GM18858 (cell line): ENCODE data around the gene ADAT2.
"Not testable (repeated sequence)": the region's sequence is repeated elsewhere in the genome, so short reads cannot be mapped to it uniquely, and the experiment has no call there.

ENCODE experiments used
- ATAC-seq: cut with Tn5 transposase; IDR thresholded peaks from one replicate; pipeline ENCODE4 v1.9.1; 2021; ENCODE audit not compliant: unreplicated experiment

ADAT2 gene

DNA sequence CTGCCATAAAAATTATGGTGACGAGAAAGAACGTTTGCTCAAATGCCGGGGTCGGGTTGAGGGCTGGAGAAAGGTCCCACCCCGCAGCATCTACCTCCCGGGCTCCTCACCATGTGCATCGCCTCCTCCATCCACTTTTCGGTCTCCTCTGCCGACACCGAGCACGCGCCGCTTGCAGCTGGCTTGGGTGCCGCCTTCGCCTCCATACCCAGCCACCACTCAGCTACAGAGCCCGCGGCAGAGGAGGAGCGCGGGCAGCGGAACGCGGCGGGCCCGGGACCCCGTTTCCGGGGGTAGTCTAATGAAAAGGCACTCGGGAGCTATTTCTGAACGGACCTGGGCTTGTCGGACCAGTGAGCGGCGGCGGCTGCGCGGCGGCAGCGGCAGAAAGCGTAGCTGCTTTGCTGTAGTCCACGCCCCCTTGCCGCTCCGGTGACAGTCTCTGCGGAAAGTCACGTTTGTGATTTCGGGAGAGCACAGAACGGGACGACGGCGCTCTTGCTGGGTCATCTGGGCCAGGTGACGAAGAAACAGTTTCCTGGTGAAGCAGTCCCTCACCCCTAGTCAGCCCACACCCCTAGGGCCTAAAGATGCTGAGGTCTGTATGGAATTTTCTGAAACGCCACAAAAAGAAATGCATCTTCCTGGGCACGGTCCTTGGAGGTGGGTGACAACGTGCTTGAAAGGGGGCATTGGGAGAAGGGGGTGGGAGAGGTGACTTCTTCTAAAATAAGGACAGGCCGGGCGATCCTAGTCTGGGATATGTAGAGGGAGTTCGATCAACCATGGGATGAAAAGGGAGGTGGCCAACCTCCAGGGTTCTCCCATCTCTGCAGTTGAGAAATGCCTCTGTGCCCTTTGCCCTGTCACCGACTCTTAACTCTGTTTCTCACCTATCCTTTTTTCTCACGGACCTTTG is at the start of gene ADAT2, which contains the start of gene PEX3:
ADAT2 (minus strand) TSS at position 243 of the 919 bp plus-strand sequence; CDS start at position 206, 37 bp downstream.
PEX3 (plus strand) TSS at position 353 of the 919 bp plus-strand sequence; CDS start at position 591, 238 bp downstream.
- ATAC-seq, result peak; percentile 95

DNA sequence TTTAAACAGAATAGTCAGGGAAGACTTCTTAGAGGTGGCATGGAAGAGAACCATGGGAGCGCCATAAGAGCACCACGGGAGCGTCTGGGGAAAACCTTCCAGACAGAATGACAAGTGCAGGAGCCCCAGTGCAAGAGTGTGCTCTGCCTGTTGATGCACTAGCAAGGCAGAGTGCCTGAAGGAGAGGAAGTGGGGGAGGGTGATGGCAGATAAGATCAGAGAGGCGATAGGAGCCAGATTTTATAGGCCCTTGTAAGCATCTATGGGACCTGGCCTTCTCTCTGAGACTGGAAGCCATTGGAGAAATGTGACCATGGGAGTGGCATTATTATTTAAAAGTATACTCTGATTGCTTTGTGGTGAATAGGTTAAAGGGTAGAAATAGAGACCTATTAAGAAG is 47.9 kb upstream of the ADAT2 start:
- ATAC-seq, result no peak

DNA sequence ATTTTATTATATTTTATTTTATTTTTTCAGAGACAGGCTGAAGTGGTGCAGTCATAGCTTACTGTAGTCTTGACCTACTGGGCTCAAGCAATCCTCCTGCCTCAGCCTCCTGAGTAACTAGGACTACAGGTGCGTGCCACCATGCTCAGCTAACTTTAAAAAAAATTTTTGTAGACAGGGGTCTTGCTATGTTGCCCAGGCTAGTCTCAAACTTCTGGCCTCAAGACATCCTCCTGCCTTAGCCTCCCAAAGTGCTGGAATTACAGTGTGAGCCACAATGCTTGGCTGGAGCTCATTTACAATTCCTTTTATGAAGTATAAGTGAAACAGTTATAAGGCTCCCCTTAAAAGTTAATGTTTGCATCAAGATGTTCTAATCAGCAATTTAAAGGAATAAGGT is 46.5 kb upstream of the ADAT2 start:
- ATAC-seq, result no peak

DNA sequence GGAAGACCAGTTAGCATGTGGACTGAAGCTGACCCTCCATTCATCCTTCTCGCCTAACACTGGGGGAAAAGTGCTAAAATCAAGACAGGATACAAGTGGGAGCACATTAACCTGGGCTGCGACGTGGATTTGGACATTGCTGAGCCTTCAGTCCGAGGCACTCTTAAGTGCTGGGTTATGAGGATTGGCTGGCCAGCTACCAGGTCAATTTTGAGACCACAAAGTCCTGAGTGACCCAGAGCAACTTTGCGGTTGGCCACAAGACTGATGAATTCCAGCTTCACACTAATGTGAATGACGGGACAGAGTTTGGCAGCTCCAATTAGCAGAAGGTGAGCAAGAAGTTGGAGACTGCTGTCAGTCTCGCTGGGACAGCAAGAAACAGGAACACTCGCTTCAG is 40.3 kb upstream of the ADAT2 start:
- ATAC-seq, result no peak

DNA sequence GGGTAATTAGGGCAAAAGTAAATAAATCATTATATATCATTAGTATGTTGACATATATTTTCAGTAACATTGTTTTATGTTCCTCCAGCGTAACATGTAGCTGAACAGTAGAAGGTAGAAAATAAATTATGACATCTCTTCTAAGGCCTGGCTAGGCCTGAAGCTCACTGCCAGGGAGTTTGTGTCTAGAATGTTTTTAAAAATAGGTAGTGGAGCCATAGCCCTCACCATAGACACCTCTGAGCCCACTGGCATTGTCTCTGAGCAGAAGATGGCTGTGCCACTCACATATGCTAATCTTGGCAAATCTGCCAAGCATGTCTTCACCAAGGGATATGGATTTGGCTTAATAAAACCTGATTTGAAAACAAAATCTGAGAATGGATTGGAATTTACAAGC is 39.7 kb upstream of the ADAT2 start:
- no peak for ATAC-seq

DNA sequence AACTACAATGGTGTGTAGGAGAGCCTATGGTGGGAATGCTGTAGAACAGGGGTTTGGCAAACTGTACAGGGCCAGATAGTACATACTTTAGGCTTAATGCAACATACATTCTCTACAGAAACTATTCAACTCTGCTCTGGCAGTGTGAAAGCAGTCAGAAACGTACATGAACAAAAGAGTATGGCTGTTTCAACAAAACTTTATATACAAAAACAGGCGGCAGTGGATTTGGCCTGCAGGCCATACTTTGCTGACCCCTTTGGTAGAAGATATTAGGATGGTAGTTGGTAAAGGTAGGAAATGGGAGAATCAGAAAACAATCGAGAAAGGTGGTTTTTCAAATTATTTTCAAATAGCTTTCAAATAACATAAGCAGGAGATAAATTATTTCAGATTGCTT is 36.3 kb upstream of the ADAT2 start:
- ATAC-seq, result no peak

DNA sequence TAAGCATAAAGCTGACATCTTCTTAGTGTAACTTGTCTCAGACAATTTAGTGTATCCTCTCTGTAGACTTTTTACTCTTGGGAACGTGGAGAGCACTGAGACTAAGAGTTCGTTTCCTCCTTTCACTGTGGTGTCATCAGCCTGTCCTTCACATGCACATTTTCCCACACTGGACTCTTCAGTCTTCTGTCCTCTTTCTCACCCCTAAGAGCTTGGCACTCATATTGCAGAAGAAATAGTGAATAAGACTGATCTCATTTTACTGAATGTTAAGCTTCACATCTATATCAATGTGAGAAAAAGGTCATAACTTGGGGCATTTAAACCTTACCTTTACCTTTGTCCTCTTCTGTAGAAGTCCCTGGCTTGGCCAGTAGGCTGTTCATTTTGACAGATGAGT is 35.5 kb upstream of the ADAT2 start:
- no peak for ATAC-seq

DNA sequence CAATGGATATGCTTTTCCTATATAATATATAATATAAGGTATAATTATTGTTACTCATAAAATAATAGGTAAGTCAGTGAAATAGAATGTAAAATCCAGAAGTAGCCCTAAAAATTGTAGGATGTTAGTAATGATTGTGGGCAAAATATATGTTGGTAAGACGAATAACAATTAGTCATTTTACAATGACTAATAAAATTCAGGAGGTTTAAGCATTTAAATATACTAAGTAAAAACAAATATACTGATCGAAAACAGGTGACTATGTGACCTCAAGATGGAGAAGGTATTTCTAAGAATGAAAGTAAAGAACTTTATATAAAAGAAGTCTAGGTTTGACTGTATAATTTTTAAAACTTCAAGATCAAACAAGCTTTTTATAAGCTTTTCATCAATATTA is 32.1 kb upstream of the ADAT2 start:
- no peak for ATAC-seq

DNA sequence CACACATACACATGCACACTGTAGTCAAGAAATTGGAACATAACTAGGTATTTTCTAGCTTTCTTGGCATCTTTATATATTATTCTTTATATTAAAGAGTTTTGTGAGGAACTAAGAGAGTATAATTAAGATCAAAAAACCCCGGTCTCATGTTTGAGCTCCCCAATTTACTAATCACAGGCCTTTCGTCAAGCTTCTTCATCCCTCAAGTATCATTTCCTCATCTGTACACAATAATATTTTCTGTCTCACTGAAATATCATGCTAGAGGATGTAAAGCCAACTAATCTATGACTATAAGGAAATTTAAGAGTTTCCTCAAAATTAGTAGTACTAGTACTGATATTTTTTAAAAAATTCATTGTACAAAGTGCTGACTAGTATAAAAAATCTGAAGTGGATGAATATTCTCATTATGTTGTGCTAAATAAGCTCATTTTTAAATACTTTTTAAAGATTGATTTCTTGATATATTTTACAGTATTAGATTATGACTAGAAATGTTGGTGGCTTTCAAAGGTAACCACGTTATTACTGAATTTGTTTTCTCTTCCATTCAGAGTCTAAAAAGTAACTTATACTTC is 28.1 kb upstream of the ADAT2 start:
- peak; percentile 49 for ATAC-seq

DNA sequence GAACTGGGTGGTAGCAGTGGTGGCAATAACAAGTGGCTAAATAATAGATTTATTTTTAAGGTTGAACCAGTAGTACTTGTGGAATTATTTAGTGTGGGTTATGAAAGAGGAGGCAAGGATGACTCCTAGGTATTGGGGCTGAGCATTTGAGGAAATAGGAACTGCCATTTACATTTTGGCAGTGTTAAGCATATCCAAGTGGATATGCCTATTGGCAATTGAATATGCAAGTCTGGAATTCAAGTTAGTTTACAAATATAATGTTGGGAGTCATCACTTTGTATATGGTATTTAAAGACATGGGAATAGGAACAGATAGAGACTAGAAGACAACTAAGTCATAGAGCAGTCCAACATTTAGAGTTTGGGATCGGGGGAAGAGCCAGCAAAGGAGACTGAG is 26.1 kb upstream of the ADAT2 start:
- no peak for ATAC-seq

DNA sequence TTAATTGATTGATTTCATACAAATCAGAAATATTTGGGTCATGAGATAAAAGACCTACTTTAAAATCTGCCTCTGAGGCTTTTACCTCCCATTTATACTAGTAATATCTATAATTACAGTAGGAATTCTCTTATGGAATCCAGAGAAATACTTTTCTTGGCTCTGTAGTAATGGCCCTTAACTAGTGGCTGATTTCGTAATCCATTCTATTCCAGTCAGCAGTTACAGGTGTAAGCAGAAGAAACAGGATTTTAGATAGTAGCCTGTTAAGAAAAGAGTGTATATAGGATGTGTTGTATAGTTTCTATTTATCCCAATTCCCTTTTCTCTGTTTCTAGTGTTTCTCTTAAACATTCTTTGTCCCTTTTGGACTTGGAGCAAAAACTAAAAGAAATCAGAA is 21.3 kb upstream of the ADAT2 start:
- no peak for ATAC-seq

DNA sequence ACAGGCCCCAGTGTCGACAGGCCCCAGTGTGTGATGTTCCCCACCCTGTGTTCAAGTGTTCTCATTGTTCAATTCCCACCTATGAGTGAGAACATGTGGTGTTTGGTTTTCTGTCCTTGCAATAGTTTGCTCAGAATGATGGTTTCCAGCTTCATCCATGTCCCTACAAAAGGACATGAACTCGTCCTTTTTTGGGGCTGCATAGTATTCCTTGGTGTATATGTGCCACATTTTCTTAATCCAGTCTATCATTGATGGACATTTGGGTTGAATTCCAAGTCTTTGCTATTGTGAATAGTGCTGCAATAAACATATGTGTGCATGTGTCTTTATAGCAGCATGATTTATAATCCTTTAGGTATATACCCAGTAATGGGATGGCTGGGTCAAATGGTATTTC is 18.3 kb upstream of the ADAT2 start:
- not testable (repeated sequence) for ATAC-seq

DNA sequence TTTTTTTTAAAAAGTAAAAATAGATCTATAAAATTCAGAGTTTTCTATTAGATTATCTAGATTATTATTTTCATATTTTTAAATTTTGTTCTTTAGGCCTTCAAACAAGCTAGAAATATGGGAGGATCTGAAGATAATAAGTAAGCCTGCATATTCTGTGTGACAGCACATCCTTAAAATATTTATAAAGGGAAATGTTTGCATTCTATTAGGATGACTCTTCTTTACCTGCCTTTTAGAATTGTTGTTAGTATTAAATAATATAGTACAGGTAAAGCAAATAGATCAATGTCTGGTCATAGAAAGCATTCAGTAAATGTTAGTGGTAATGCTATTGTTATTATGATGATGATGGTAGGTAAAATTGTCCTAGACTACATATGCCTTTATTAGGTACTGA is 17.5 kb upstream of the ADAT2 start:
- ATAC-seq, result no peak

DNA sequence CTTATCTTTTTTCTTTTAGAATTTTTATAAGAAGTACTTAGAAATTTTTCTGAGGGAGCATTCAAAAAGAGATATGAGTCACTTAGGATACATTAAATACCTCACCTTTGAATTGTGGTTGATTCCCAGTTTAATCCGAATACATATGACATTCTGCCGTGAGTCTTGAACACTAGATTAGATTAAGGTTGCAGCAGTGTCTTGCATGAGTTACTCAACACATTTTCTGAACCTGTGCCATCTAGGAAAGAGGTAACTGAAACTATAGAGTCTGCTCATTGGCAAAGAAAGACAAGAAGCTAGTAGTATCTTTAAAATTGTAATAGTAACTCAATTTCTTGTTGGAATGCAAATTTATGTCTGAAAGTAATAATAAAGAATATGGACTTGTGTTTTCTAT is 15.1 kb upstream of the ADAT2 start:
- no peak for ATAC-seq

DNA sequence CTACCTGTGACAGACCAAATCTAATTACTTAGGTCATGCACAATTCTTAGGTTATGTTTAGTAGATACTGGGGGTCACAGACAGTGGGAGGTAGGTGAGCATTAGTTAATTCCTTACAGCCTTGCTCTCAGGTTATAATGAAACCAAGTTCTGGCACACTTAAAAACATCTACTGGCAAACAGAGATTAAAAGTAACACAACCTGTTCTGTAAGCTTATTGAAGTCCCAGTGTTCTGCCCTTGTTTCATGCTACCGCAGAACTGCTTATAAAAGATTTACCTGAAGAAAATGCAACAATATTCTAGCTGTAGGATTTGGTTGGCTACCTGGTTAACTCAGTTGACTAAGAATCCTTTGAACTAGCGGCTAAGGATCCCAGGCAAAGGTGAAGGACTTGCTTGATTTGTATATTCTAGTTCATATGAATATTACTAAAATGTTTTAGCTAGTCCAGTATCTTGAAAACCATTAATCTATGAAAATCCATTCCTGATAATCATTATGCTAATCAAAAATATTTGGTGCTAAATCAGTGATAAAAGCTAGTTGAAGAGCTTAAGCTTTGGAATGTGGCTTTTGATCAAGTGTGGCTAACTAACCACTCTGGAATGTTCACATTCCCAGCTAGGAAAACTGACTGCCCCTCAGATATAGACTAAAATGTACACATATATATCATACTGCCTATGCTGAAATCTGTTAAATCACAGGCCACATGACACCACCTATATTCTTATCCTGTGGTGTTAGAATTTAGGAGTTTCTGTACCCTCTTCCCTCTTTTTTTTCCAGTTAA is 7.3 kb upstream of the ADAT2 start:
- no peak for ATAC-seq

DNA sequence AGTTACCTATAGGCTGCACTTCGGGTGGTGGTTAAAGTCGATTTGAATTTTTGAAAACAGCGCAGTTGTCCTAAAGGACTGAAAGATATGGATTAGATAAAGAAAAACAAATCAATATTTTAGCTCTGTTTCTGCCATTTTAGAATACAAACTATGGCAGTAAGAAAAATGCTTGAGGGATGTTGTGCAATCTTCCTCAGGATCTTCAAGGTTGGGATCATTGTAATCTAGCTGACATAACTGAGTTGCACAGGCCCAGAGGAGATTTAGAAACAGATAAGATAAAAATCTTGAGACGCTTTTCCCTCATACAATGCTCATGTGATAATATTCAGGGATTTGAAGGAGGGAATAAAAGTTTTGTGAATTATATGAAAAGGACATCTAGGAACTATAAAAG is 1.0 kb upstream of the ADAT2 start:
- no peak for ATAC-seq

DNA sequence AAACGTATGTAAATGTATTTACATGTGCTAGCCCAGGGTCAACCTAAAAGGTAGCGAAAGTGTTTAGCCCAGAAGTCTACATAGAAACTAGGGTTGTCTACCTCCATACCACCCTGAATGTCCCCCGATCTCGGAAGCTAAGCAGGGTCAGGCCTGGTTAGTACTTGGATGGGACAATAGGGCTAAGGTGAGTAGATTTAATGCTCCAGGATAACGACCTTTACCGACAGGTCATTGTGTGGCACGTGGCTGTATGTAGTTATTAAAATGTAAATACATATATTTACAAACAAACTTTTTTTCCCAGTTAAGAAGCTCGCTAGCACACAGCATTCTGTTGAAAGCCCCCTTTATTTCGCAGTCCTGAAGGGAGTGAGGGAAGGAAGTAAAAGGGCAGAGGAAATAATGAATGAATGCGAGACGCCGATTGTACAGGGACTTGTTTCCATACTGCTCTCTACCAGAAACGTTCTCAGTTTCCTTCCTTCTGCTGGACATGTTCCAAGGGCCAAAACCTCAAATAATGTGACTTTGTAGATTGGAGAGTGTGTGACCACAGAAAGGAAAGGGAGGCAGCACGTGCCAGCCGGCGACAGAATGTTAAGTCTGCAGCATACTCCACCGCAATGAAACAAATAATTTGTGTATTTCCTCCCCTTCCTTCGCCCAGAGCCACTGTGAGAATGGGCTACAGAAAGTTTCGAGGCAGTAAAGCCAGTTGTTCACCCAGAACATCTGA is 612 bp downstream of the ADAT2 start:
- peak; percentile 0 for ATAC-seq

DNA sequence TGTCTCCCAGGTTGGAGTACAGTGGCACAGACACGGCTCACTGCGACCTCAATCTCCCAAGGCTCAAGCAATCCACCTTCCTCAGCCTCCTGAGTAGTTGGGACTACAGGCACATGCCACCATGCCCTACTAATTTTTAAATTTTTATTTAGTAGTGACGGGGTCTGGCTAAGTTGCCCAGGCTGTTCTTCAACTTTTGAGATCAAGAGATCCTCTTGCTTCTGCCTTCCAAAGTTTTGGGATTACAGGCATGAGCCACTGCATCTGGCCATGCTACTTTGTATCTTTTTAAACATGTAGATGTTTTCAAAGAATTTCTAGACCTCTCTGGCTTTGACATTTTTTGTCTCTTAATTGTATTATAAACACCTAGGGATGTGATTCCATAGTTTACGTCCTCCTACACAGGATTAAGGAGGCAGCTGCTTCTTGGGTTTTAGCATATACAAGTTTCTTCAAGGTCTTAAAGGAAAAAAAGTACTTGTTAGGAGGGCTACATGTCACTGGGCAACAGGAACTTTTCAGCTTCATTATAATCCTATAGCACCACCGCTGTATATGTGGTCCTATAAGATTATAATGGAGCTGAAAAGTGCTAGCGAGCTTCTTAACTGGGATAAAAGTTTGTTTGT is 1.3 kb downstream of the ADAT2 start:
- no peak for ATAC-seq

DNA sequence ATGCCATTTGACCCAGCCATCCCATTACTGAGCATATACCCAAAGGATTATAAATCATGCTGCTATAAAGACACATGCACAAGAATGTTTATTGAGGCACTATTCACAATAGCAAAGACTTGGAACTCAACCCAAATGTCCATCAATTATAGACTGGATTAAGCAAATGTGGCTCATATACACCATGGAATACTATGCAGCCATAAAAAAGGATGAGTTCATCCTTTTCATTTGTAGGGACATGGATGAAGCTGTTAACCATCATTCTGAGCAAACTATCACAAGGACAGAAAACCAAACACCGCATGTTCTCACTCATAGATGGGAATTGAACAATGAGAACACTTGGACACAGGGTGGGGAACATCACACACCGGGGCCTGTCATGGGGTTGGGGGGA is 2.6 kb downstream of the ADAT2 start:
- ATAC-seq, result not testable (repeated sequence)

DNA sequence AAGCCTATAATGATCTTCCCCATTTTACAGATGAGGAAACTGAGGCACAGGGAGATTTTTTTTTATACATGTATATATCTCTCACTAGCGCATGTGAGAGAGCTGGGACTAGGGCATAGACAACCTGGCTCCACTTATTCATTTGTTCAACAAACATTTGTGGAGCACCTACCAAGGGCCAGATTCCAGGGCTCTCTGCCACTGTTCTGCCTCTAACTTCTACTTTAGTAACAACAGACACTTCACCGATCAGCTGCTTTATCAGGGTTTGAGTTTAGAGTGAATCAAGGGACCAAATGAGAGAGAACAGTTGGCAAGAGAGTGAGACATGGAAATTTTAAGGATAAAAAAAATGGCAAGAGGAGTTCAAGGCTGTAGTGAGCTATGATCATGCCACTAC is 7.4 kb downstream of the ADAT2 start:
- ATAC-seq, result no peak
